Measurements from ENCODE around the gene MEFV. TPM values are rescaled to one million over a fixed set of nuclear protein-coding genes. Genes with fewer than 3 reads are reported as not detected.

The MEFV gene
- total and polyA plus RNA-seq, 2 of the 13 experiments (the other 11 are each of a cell fraction or from before 2014, with no cell fraction given) = 0.22 TPM; not detected in 1

GRCh38 chr16:3282103-3282729 lies 25.8 kb upstream of the MEFV start (continued):
- TF ChIP-seq ZNF609 (CRISPR knock-in tag; IDR thresholded peaks at IDR 0.05; ENCODE audit: borderline replicate concordance) (no peak), ZNF720 (CRISPR knock-in tag; IDR thresholded peaks at IDR 0.05) (no peak), PRDM10 (CRISPR knock-in tag; IDR thresholded peaks at IDR 0.05; ENCODE audit: low read depth) (no peak), ZNF512B (CRISPR knock-in tag; IDR thresholded peaks at IDR 0.05; ENCODE audit: borderline replicate concordance) (no peak), NCOR1 (IDR thresholded peaks at IDR 0.05; ENCODE audit: borderline replicate concordance, low read length) (no peak), THAP11 (CRISPR knock-in tag; IDR thresholded peaks at IDR 0.05) (no peak), AHDC1 (CRISPR knock-in tag; IDR thresholded peaks at IDR 0.05; ENCODE audit: borderline replicate concordance) (no peak), CAMTA2 (CRISPR knock-in tag; IDR thresholded peaks at IDR 0.05; ENCODE audit: borderline replicate concordance) (no peak; the same call in 1 of the 2 replicates), NR2F2 (IDR thresholded peaks at IDR 0.05; ENCODE audit: borderline replicate concordance, low read depth) (no peak)
